ENCODE results near the gene FBXO17. TPM values are rescaled to one million over a fixed set of nuclear protein-coding genes. Genes with fewer than 3 reads are reported as not detected.

Gene FBXO17
- total RNA-seq, 1 experiment from 2014 or later = 16.8 TPM

GRCh38 chr19:38911388-38912001, 64.0 kb downstream of the FBXO17 start (continued):
- TF ChIP-seq SMAD3 (CRISPR knock-in tag; IDR thresholded peaks at IDR 0.05; ENCODE audit: borderline replicate concordance) (no peak), MXD4 (CRISPR knock-in tag; IDR thresholded peaks at IDR 0.05; ENCODE audit: borderline replicate concordance) (no peak), OVOL2 (CRISPR knock-in tag; IDR thresholded peaks at IDR 0.05; ENCODE audit: borderline replicate concordance) (no peak), ZNF671 (CRISPR knock-in tag; IDR thresholded peaks at IDR 0.05) (no peak), CREB1 (CRISPR knock-in tag; IDR thresholded peaks at IDR 0.05) (no peak), TCF7 (CRISPR knock-in tag; IDR thresholded peaks at IDR 0.05; ENCODE audit: low read depth) (no peak), ZNF425 (CRISPR knock-in tag; conservative IDR thresholded peaks at IDR 0.05) (no peak), MAX (CRISPR knock-in tag; IDR thresholded peaks at IDR 0.05) (no peak)
- TF ChIP-seq, protein P1, sequence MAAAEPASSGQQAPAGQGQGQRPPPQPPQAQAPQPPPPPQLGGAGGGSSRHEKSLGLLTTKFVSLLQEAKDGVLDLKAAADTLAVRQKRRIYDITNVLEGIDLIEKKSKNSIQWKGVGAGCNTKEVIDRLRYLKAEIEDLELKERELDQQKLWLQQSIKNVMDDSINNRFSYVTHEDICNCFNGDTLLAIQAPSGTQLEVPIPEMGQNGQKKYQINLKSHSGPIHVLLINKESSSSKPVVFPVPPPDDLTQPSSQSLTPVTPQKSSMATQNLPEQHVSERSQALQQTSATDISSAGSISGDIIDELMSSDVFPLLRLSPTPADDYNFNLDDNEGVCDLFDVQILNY (CRISPR knock-in tag; IDR thresholded peaks at IDR 0.05) = no peak

DNA sequence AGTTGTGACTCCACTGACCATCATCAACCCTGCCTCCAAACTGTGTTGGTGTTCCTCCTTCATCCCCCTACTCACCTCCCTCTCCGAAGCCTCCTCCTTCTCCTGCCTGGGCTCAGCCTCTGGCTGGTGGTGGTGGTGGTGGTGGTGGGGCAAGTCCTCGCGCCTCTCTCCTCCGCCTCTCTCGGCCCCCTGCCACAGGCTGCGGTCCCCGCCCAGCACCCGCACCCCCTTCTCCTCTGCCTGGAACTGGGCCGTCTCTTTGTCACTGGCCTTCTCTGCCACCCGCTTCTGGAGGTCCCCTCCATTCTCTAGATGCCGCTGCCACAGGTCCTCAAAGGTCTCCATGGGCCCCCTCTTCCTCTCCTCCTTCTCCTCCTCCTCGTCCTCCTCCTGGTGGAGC, 65.1 kb downstream of the FBXO17 start:
- H3K9me3 Mint-ChIP-seq = no peaks in the 10 kb centered on the region
- DNase-seq (ENCODE audit: low spot score) (no peak), ATAC-seq (no peak)
- H3K4me3 Mint-ChIP-seq = no peak overlapping the region
- TF ChIP-seq GABPB1 (CRISPR knock-in tag; IDR thresholded peaks at IDR 0.05) = no peak
- TF ChIP-seq, protein P2, sequence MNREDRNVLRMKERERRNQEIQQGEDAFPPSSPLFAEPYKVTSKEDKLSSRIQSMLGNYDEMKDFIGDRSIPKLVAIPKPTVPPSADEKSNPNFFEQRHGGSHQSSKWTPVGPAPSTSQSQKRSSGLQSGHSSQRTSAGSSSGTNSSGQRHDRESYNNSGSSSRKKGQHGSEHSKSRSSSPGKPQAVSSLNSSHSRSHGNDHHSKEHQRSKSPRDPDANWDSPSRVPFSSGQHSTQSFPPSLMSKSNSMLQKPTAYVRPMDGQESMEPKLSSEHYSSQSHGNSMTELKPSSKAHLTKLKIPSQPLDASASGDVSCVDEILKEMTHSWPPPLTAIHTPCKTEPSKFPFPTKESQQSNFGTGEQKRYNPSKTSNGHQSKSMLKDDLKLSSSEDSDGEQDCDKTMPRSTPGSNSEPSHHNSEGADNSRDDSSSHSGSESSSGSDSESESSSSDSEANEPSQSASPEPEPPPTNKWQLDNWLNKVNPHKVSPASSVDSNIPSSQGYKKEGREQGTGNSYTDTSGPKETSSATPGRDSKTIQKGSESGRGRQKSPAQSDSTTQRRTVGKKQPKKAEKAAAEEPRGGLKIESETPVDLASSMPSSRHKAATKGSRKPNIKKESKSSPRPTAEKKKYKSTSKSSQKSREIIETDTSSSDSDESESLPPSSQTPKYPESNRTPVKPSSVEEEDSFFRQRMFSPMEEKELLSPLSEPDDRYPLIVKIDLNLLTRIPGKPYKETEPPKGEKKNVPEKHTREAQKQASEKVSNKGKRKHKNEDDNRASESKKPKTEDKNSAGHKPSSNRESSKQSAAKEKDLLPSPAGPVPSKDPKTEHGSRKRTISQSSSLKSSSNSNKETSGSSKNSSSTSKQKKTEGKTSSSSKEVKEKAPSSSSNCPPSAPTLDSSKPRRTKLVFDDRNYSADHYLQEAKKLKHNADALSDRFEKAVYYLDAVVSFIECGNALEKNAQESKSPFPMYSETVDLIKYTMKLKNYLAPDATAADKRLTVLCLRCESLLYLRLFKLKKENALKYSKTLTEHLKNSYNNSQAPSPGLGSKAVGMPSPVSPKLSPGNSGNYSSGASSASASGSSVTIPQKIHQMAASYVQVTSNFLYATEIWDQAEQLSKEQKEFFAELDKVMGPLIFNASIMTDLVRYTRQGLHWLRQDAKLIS (CRISPR knock-in tag; IDR thresholded peaks at IDR 0.05; ENCODE audit: borderline replicate concordance) = no peak
- TF ChIP-seq SMAD3 (CRISPR knock-in tag; IDR thresholded peaks at IDR 0.05; ENCODE audit: borderline replicate concordance) = no peak
- TF ChIP-seq RELA (CRISPR knock-in tag; IDR thresholded peaks at IDR 0.05; ENCODE audit: borderline replicate concordance) = no peak
- TF ChIP-seq, protein P3, sequence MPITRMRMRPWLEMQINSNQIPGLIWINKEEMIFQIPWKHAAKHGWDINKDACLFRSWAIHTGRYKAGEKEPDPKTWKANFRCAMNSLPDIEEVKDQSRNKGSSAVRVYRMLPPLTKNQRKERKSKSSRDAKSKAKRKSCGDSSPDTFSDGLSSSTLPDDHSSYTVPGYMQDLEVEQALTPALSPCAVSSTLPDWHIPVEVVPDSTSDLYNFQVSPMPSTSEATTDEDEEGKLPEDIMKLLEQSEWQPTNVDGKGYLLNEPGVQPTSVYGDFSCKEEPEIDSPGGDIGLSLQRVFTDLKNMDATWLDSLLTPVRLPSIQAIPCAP (CRISPR knock-in tag; IDR thresholded peaks at IDR 0.05) = no peak
- no peak for TF ChIP-seq CTCF (IDR thresholded peaks at IDR 0.05)
- ChIA-PET POLR2A (no interaction called here), CTCF (interaction anchor here (2.6 kb wide), 1 partner anchor 20 kb away, joined by 11 read pairs; the partner anchor contains the start of genes MRPS12 and SARS2)
- H3K27ac Mint-ChIP-seq = no peak overlapping the region
- peaks cover 8% of the 10 kb centered on the region for H3K36me3 Mint-ChIP-seq
- peaks cover 10% of the 10 kb centered on the region for H3K27me3 Mint-ChIP-seq (ENCODE audit: low read depth)
- peaks cover 4% of the 10 kb centered on the region; the same call in 1 of the 2 replicates for H3K4me1 Mint-ChIP-seq

All from WTC11 (cell line).